ENCODE data around the gene LRRC23. TPM values are rescaled to one million over a fixed set of nuclear protein-coding genes. Genes with fewer than 3 reads are reported as not detected.

Gene LRRC23
- total RNA-seq, 1 experiment from 2014 or later = 8.0 TPM

GRCh38 chr12:6947615-6948014 lies 43.0 kb downstream of the LRRC23 start:
- Histone ChIP-seq H4K20me1 (ENCODE audit: insufficient read depth) (no peaks in the 10 kb centered on the region), H3K9me2 (ENCODE audit: insufficient read depth) (no peaks in the 10 kb centered on the region), H3K4me3 (replicated peaks in 1 of 2; ENCODE audit: low read depth in 1 of 2, low read length in 2 of 2) (no peak overlapping the region; a peak in 1 of 4 replicates), H3K9me3 (ENCODE audit: control insufficient read depth in 1 of 2, insufficient read depth in 1 of 2, low read depth in 1 of 2, low read length in 2 of 2) (no peaks in the 10 kb centered on the region), H3K4me2 (ENCODE audit: low read length) (peak overlapping the region; percentile 92), H3K36me3 (ENCODE audit: control insufficient read depth in 1 of 2, insufficient read depth in 2 of 2, low read length in 2 of 2) (no peaks in the 10 kb centered on the region), H3K79me2 (ENCODE audit: insufficient read depth, low read length) (peaks cover 16% of the 10 kb centered on the region), H3K27ac (ENCODE audit: low read depth, low read length) (no peak overlapping the region; the same call in 1 of the 2 replicates), H3K27me3 (ENCODE audit: insufficient read depth, low read length) (no peaks in the 10 kb centered on the region), H2AFZ (ENCODE audit: low read depth, low read length, poor library complexity, severe bottlenecking) (no peak overlapping the region), H3K4me1 (ENCODE audit: control insufficient read depth in 1 of 2, insufficient read depth in 2 of 2, low read length in 2 of 2) (peaks cover 29 to 65% of the 10 kb centered on the region in 2 experiments), H3K9ac (ENCODE audit: low read length) (peak overlapping the region; percentile 88)
- ChIA-PET POLR2A (interaction anchor here (0.7 to 7.7 kb wide), 4 partner anchors 14 to 161 kb away, joined by 3 to 269 read pairs (median 48); partner anchors contain the start of genes C1RL and SPSB2), RAD21 (ENCODE audit: low non-redundant PET in 1 of 2, low total read pairs in 2 of 2, uncharacterized antibody in 2 of 2, unreplicated experiment in 2 of 2) (interaction anchor here (0.7 kb wide), 2 partner anchors 14 to 79 kb away, joined by 3 to 4 read pairs; no protein-coding TSS in a partner anchor), CTCF (interaction anchor here (1.0 to 6.1 kb wide), 2 partner anchors 15 to 162 kb away, joined by 3 to 101 read pairs; partner anchors contain the start of gene C1RL)
- BruUV-seq (replicated peaks) = no TSS peak
- ATAC-seq (no peak), DNase-seq (ENCODE audit: low read depth, low spot score) (no peak)
- TF ChIP-seq FOSL1 (IDR thresholded peaks at IDR 0.05; ENCODE audit: low read depth) (no peak), ATF3 (IDR thresholded peaks at IDR 0.05) (no peak), SIN3A (IDR thresholded peaks at IDR 0.05; ENCODE audit: low read depth) (no peak), SRF (IDR thresholded peaks at IDR 0.05; ENCODE audit: low read depth) (no peak), ZNF274 (IDR thresholded peaks at IDR 0.05; ENCODE audit: low read depth, low read length) (no peak), ZFX (IDR thresholded peaks at IDR 0.05) (no peak), JUND (IDR thresholded peaks at IDR 0.05) (no peak), CBX3 (IDR thresholded peaks at IDR 0.05; ENCODE audit: low read depth) (no peak), POLR2A (IDR thresholded peaks at IDR 0.05; ENCODE audit: borderline replicate concordance, extremely low read depth, insufficient read depth, insufficient read length) (no peak), SP1 (IDR thresholded peaks at IDR 0.05; ENCODE audit: low read depth) (no peak), EZH2phosphoT487 (IDR thresholded peaks at IDR 0.05; ENCODE audit: borderline replicate concordance) (no peak), EZH2 (IDR thresholded peaks at IDR 0.05) (no peak), POLR2AphosphoS5 (IDR thresholded peaks at IDR 0.05; ENCODE audit: low read depth, low read length) (no peak)
- intact Hi-C loops (cut with micrococcal nuclease) = loop anchor here (5.0 to 10.0 kb wide), 2 partner anchors 97 to 690 kb away; no protein-coding TSS in a partner anchor

All from HCT116 (cell line).